ENCODE results near the gene MYO1D.
"Not testable (repeated sequence)": the region's sequence is repeated elsewhere in the genome, so short reads cannot be mapped to it uniquely, and the experiment has no call there.

Gene MYO1D

GRCh38 chr17:32565401-32565800 lies 311.5 kb downstream of the MYO1D start:
- no peak for DNase-seq

GRCh38 chr17:32564325-32564724 lies 312.6 kb downstream of the MYO1D start:
- no peak for DNase-seq

- DNase-seq, result no peak
These were observed 313.3 kb downstream of the MYO1D start for GRCh38 chr17:32563583-32563982.

DNA sequence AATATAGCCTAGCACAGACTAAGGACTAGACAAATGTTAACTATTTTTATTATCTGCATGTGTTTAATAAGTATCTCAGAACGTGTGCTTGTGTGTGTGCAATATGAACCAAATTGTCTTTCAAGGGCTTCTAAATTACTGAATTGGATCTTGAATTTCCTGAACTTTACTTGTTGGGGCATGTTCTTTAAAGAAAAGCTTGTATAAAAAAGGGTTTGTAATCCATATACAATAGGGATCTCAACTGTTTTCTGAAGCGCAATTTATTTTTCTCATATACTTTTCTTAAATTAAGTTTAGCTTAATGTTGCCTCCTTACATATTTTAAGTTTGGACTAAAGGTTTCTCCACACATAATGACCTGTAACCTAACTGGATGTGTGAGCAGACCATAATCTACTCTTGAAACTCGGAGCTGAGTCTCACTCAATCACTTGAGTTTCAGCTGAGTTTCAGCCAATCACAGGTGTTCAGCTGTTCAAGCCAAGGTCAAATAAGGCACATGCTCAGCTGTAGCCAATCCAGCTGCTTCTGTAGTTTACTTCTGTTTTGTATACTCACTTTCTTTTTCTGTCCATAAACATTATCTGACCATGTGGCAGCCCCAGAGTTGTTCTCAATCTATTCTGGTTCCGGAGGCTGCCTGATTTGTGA lies 317.8 kb downstream of the MYO1D start:
- DNase-seq, result no peak

GRCh38 chr17:32558326-32558955 lies 318.5 kb downstream of the MYO1D start:
- no peak for DNase-seq

GRCh38 chr17:32555611-32556310 lies 321.2 kb downstream of the MYO1D start:
- no peak for DNase-seq

DNA sequence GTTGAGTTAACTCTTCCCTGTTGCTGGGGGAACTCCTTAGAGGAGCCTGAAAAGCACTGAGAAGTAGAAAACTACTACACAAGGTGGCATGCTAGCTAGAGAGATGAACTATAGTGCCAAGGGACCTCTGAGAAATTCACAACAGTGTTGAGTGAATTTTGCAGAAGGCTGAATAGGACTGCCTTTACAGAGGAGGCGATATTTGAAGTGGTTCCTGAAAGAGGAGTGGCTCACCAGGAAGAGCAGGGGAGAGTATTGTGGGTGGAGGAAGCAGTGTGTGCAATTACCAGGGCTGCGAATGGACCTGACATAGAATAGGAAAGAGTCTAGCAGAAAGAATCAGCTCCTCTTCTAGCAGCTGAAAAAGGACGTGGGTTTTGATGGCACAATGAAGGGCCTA lies 323.8 kb downstream of the MYO1D start:
- DNase-seq, result no peak

DNA sequence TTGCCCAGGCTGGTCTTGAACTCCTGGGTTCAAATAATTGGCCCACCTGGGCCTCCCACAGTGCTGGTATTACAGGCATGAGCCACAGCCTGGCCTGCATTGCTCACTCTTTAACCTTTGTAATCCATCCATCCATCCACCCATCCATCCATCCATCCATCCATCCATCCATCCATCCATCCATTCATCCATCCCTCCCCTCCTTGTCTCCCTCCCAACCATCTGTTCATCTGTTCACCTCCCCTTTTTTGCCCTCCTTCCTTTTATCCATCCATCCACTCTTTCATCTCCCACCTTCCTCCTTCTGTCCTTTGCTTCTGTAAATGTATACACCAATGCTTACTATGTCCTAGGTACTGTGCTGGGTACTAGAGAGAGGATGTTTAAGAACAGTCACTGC lies 324.6 kb downstream of the MYO1D start:
- DNase-seq, result no peak

- no peak for DNase-seq
These were observed 325.6 kb downstream of the MYO1D start for GRCh38 chr17:32551186-32551955.

- no peak for DNase-seq
These were observed 327.4 kb downstream of the MYO1D start for GRCh38 chr17:32549559-32549958.

DNA sequence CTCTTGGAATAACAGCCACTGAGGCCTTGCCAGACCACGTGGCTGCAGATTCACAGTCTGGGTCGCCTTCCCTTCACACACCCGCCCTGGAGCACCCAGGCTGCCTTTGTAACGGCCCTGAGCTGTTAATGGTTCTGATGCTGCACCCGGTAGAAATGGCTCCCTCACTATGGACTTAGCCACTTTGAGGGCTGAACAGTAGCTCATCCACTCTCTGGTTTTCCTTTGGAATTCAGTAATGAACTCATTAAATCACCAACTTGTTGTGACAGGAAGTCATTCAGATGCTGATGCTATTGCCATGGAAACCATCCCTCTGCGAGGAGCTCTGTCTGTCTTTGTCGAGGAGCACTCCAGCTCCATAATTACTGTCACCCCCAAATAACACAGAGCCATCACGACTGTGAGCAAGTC lies 330.9 kb downstream of the MYO1D start:
- DNase-seq, result no peak

GRCh38 chr17:32542186-32542585 lies 334.7 kb downstream of the MYO1D start:
- no peak for DNase-seq

DNA sequence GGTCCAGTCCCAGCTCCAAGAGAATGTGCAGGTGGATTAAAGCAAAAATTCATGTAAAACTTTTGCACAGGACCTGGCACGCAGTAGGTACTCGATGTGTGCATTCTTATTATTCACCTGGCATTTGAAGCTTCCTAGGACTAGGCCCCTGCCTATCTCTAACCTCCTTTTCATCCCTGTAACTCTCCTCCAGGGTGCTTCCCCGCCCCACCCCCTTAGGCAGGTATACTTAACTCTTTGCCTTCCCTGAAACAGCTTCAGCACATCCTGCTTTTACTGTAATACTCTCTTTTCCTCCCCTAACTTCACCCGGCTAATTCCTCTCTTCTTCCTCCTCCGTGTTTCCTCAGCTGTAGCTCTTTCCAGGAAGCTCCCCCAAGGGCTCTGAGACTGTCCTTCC lies 335.3 kb downstream of the MYO1D start:
- no peak for DNase-seq

DNA sequence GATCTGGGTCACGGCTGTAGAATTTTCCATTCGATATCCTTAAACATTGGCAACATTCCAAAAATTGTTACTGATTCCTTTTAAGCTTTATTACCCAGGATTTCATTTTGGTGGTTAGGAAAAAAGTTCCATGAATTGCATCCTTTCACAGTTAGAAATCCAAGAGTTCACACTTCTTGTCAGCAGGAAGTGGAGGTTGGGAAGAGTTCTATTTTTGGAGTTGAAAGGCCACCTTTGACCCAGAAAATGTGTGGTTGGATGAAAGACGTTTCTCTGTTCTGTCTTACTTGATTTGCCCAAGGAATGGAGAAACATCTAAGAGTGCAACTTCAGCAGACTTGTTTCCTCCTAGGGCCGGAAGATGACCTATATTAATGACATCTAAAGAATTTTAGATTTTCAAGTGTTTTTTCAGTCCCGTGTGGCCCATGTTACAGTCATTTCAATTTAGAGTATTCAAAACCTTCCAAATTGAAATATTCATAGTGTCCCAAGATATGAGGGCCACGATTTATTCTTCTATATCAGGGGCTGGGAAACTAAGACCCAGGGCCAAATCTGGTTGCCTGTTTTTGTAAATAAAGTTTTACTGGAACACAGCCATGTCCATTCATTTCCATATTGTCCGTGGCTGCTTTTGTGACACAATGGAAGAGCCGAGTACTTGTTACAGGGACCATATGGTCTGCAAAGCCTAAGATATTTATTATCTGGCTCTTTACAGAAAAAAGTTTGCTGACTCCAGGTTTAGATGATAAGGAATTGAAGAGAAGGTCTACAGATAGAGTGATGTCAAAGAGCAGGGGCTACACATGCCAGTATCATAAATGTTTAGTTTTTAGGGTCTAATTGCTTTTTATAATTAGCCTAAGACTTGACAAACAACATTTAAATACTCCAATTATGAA lies 339.9 kb downstream of the MYO1D start:
- DNase-seq, result no peak

DNA sequence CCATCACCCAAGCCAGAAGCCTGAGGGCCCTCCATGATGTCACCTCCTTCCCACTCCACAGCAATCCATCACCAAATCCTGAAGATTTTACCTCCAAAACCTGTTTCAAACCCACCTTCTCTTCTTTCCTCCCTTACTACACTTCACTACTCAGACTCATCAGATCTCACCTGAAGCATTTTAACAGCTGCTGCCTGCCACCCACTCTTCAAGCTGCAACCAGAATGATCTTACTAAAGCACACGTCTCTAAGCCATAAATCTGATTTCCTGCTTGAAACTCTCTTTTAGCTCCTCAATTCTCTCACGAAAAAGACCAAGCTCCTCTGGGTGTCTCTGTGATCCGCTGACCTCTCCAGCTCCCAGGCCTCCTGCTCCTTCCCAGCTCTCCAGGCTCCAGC lies 343.6 kb downstream of the MYO1D start:
- no peak for DNase-seq

- no peak for DNase-seq
These were observed 347.3 kb downstream of the MYO1D start for GRCh38 chr17:32529604-32530003.

GRCh38 chr17:32528825-32529224 lies 348.1 kb downstream of the MYO1D start:
- no peak for DNase-seq

DNA sequence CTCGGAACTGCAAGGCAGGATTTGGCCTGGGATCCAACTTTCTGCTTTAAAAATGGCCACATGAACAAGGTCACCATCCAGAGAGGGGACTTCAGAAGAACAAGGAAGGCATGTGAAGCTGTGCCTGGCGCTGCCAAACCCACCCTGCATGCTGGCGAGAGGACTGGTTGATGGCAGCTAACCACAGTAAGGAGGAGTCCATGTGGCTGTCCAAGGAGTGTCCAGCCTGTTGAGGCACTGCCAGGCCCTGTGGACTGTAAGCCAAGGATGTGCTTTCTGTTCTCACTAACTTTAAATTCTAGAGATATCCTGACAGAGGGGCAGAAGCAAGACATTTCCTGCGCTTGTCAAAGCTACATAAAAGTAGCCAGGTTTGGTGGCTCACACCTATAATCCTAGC lies 349.8 kb downstream of the MYO1D start:
- no peak for DNase-seq

DNA sequence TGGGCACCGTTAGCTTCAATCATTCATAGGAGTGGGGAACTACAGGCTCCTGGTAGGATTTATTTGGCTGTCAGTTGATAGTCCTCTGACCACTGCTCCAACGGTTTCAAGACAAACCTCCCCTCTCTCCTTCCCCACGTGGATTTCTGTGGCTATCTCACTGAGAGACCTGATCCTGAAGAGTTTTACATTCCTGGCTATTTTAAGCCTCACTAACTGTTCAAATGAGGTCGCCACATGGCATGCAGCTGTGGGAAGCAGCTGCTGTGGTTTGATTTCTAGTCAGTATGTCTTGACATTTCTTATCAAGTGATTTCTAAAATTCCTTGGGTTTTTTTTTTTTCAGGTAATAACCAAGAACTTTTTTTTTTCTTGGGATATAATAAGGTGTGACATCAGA lies 351.8 kb downstream of the MYO1D start:
- no peak for DNase-seq

- not testable (repeated sequence) for DNase-seq
These were observed 352.4 kb downstream of the MYO1D start for GRCh38 chr17:32524553-32524880.

DNA sequence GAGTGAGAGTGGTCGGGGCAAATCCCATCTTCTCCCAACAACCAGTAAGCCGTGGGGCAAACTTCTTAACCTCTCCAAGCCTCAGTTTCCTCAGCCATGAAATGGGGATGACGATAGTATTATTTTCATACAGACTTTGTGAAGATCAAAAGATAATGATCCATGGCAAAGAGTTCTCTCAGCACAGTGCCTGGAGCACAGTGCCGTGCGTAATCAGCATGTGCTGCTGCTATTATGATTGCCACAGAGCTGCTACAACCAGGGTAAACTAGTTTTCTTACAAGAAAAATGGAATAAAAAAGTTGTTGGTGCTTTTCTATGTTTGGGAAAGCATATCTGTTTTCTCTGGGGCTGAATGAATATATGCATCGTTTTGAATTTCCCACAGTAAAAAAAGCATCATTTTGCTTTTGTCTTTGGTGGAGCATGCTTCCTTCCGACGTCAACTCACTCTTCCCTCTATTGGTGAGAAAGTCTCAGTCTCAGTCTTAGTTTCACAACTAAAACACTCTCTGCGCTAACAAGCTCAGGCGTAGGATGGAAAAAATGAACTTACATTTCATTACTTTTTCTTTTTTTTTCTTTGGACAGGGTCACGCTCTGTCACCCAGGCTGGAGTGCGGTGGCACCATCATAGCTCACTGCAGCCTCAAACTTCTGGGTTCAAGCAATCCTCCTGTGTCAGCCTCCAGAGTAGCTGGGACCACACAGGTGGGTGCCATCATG lies 352.9 kb downstream of the MYO1D start:
- no peak for DNase-seq

Data from effector CD8-positive, alpha-beta T cell (primary cell).